Left ventricle myocardium superior (tissue), 1 donor: ENCODE data around the gene MAGEL2. TPM values are rescaled to one million over a fixed set of nuclear protein-coding genes. Genes with fewer than 3 reads are reported as not detected.
"Not testable (repeated sequence)": the region's sequence is repeated elsewhere in the genome, so short reads cannot be mapped to it uniquely, and the experiment has no call there.

Experiments used
- ATAC-seq: fragments of 200-7000 bp; cut with Tn5 transposase; one replicate; pipeline ENCODE4 v1.9.1; 2020; ENCODE audit warnings: mild to moderate bottlenecking, moderate library complexity
- DNase-seq: peaks from one replicate; pipeline ENCODE4 v3.0.0-alpha.2; 2020
- intact Hi-C: fragments of 100-400 bp; cut with micrococcal nuclease; formaldehyde crosslinking; loops from one replicate; pipeline ENCODE4 v1.11.0; 2022
- total RNA-seq: library from RNA; stranded (reverse); fragmentation: NEBNext Ultra II Directional; extraction: Animal tissue kit (Norgen Biotek cat#: 25700); gene quantifications from one replicate; pipeline ENCODE4 v1.2.1, GENCODE V29; 2021
- donor health status: DM: no; HTN: yes; CAD: no; lungs with severe emphysema.

The MAGEL2 gene
- total RNA-seq, 1 donor from 2014 or later = 0.05 TPM

DNA sequence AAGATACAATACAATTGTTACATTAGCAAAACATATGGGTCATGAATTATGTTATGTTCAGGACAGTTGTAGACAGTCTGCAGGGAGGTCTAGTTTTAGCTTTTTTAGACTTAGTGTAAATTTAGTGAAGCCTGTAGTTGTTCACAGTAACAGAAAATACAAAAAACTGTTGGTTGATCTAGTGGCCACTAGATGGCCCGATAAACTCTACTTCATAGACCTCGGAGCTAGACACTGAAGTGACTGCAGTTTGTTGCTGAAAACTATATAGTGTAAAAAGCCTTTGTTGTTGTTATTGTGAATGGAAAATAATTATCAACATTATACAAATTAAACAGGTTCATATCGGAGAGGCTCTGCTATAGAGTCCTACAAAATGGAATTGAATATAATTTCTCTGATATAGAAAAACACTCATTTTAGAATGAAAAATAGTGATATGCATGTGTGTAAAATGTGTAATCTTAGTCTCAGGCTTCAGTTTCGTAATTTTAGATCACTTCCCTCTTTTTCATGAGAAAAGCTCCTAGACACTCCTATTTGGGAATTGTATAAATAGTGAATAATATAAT is 18.3 kb downstream of the MAGEL2 start:
- intact Hi-C loops = no loop called here
- no peak for ATAC-seq
- no peak for DNase-seq

DNA sequence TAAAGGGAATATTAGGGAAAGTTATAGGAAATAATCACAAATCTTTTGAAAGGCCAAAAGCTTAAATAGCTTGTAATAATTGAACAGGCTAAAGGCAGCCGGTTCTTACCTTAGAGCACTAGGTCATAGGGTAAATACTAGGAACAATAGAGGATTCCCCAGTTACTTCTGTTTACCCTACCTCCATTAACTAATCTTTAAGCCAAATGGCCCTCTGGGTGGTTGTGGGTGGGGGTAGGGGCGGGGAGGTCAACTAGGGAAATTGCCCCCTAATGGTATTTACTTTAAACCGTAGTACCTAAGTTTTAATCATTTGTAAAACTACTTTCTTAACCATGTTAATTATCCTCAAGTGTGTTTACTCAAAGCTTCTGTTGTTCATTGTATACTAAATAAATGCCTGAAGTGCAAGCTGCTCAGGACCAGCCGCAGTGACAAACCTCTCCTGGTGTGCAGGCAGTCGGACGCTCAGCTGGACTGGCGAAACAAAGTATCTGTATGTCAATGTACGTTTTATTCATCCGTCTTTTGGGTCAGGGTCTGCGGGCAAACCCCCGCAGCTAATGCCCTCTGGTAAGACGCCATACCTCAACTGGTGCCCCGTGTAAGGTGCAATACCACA is 18.9 kb downstream of the MAGEL2 start:
- intact Hi-C loops = no loop called here
- ATAC-seq (no peak), DNase-seq (no peak)

DNA sequence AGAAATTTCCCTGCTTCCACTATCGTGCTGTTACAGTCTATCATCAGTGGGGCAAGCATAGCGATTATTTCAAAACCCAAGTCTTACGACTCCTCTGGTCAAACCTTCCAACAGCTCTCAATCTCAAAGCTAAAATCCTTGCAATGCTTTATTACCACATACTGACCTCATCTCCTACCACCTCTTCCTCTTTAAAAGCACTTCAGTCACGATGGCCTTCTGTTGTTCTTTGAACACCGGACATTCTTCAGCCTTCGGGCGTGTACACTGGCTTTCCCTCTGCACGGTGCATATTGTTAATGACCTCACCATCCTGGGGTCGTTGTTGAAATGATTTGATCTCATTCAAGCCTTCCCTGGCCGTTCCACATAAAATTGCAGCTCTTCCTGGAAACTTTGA is 31.1 kb downstream of the MAGEL2 start:
- intact Hi-C loops = no loop called here
- no peak for DNase-seq
- ATAC-seq = no peak

DNA sequence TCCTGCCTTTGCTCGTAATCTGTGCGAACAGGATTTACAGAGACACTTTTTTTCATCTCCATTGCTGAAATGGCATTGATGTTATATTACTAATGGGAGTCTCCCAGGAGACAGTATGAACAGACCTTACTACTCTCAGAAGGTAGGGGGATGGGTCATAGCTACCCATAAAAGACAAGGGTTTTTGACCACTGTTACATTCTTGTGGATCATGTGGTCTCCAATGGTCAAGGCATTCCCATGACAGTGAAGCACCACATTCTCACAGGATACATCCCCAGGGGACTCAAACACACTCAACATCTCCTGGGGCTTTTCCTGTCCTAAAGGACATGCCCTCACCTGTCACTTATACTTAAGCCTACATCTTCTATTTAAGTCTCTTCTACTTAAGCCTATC is 41.4 kb downstream of the MAGEL2 start:
- intact Hi-C loops = no loop called here
- no peak for DNase-seq
- no peak for ATAC-seq

DNA sequence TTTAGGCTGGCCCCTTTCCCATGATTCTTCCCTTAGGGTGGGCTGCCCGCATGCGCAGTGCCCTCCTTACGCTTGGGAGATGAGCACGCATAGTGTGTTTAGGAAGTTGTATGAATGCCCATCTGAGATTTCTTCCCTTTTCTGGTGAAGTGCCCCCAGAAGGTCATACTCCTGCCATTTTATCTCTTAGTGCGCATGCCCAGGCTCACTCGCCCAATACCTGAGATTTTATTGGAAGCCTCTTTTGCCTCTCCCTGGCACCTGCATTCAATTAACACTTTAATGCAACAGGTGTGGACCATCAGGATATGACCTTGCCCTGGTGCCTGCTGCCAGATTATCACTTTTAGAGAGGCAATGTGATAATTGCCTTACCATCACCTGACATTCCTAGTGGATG is 45.5 kb downstream of the MAGEL2 start:
- ATAC-seq = no peak
- intact Hi-C loops = no loop called here
- DNase-seq = no peak

DNA sequence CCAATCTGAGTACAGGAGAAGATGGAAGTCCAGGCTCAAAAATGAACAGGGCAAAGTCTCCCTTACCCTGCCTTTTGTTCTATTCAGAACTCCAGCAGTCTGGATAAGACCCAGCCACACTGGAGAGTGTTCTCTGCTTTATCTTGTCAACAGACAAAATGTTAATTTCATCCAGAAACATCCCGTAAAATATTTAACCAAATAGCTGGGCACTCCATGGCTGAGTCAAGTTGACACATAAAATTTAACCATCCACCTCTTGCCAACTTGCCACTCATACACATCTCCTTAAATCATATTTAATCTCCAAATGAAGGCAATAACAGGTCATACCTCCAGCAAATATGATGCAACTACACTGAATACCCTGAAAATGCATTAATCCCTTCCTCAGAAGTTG is 48.6 kb downstream of the MAGEL2 start:
- intact Hi-C loops = no loop called here
- no peak for DNase-seq
- no peak for ATAC-seq

DNA sequence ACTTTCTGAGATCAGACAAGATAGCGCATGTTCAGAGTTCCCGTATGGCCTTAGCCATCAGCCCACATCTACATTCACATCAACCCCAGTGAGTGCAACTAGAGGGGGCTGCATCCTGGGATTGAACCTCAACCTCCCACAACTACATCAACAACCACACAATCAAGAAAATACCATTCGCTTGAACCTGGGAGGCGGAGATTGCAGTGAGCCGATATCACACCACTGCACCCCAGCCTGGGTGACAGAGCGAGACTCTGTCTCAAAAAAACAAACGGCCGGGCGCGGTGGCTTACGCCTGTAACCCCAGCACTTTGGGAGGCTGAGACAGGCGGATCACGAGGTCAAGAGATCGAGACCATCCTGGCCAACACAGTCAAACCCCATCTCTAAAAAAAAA is 50.4 kb downstream of the MAGEL2 start:
- DNase-seq, intact Hi-C loops, ATAC-seq: not testable (repeated sequence)

DNA sequence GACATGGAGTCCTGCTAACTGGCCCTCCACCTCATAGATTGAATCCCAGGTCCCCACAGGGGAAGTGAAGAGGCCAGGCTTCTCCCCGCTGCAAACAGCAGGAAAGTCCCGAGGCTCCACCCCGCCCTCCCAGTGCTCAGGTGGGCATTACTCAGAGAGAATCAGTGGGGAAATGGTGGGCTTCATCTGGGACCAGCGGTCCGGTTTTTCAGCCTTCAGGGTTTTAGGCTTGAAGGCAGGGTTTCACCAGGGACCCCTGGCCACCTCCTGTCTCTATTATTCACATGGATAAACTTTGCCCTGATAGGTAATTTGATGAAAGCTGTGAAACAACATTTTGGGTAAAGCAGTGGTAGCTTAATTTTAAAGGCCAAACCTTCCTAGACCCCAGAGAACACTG is 50.9 kb downstream of the MAGEL2 start:
- ATAC-seq (no peak), DNase-seq (no peak)
- intact Hi-C loops = no loop called here

DNA sequence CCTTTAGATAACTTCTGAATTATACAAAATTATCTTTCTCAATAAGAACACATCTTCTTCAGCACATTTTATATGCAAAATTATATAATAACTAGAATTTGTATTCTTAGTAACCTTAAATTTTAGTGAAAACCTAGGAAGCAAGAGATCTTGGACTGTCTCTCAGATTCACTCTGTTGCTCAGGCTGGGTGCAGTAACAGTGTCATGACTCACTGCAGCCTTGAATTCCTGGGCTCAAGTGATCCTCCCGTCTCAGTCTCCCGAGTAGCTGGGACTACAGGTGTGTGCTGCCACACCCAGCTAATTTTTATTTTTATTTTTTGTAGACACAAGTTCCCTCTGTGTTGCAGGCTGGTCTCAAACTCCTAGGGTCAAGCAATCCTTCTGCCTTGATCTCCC is 52.3 kb downstream of the MAGEL2 start:
- ATAC-seq (no peak), DNase-seq (no peak)
- intact Hi-C loops = no loop called here

DNA sequence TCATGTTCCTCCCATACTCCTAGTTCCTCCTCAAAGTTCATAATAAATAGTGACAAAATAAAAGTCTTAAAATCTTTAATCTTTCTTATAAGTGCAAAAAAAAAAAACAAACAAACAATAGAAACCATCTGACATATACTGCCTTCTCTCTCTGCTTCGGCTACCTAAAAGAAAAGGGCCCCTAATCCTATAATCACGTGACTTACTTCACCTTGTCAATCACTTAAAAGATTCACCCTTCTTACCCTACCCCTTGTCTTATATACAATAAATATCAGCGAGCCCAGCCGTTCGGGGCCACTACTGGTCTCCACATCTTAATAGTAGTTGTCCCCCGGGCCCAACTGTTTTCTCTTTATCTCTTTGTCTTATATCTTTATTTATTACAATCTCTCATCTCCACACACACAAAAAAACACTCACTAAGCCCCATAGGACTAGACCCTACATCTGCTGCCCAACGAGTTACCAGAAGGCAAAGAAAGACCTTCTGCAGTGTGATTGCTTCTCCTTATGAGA is 53.4 kb downstream of the MAGEL2 start:
- ATAC-seq (no peak), DNase-seq (no peak)
- intact Hi-C loops = no loop called here

Other genes with a start within 250 kb of the MAGEL2 start
- gene GOLGA6L2, start 200.6 kb downstream of the MAGEL2 start, total RNA-seq = not detected
- 0.72 TPM for gene MKRN3, start 82.2 kb downstream of the MAGEL2 start, total RNA-seq
- 35.5 TPM for gene NDN, start 39.4 kb upstream of the MAGEL2 start, total RNA-seq